ENCODE measurements around the gene RBM23.
A peak's percentile ranks its signal among the peaks of the same experiment; 100 is the strongest.
"Not testable (repeated sequence)": the region's sequence is repeated elsewhere in the genome, so short reads cannot be mapped to it uniquely, and the experiment has no call there.

Gene RBM23

DNA sequence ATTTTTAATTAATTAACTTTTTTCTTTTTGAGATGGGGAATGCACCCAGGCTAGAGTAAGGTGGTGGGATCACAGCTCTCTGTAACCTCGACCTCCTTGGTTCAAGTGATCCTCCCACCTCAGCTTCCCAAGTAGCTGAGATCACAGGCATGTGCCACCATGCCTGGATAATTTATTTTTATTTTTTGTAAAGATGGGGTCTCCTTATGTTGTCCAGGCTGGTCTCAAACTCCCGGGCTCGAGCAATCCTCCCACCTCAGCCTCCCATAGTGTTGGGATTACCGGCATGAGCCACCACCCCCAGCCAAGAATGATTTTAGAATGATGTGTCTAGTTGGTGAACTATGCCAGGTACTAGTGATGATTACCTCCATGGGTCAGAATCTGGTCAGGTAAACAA is 54.0 kb downstream of the RBM23 start:
- no peak for DNase-seq (ENCODE audit: low spot score)

- no peak for DNase-seq (ENCODE audit: low spot score)
These were observed 57.3 kb downstream of the RBM23 start for GRCh38 chr14:22861651-22862050.

DNA sequence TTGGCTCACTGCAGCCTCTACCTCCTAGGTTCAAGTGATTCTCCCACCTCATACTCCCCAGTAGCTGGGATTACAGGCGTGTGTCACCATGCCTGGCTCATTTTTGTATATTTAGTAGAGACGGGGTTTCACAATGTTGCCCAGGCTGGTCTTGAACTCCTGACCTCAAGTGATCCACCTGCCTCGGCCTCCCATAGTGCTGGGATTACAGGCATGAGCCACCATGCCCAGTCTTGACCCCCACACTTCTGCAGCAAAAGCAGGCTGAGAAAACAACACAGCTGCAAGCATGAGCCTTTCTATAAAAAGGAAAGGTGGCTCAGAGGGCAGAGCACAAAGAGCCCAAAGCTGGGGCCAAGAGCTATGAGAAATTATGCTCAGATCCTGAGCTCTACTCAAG is 58.6 kb downstream of the RBM23 start:
- DNase-seq (ENCODE audit: low spot score) = not testable (repeated sequence)

DNA sequence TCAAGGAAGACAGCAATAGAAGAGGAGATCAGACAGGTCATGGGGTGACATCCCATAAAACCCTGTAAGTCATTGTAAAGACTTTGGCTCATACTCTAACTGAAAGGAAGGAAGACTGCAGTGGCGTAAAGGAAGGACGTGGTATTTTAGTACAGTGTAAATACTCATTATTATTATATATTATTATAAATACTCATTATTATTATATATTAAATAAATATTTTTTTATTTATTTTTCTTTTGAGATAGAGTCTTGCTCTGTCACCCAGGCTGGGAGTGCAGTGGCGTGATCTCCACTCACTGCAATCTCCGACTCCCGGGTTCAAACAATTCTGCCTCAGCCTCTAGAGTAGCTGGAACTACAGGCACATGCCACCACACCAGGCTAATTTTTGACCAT is 62.5 kb downstream of the RBM23 start:
- DNase-seq (ENCODE audit: low spot score) = no peak

GRCh38 chr14:22854963-22855724 is 63.8 kb downstream of the RBM23 start:
- DNase-seq (ENCODE audit: low spot score) = peak; percentile 5

DNA sequence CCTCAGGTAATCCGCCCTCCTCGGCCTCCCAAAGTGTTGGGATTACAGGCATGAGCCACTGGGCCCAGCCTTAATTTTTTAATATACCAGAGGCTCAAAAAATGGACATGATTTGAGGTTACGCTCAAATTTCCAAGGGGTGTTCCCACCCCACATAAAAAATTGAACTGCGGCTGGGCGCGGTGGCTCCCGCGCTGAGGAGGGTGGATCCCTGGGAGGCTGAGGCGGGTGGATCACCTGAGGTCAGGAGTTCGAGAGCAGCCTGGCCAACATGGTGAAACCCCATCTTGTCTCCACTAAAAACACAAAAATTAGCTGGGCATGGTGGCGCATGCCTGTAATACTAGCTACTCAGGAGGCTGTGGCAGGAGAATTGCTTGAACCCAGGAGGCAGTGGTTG is 64.7 kb downstream of the RBM23 start:
- not testable (repeated sequence) for DNase-seq (ENCODE audit: low spot score)

GRCh38 chr14:22852940-22853767 is 65.8 kb downstream of the RBM23 start:
- peak; percentile 89 for DNase-seq (ENCODE audit: low spot score)

DNA sequence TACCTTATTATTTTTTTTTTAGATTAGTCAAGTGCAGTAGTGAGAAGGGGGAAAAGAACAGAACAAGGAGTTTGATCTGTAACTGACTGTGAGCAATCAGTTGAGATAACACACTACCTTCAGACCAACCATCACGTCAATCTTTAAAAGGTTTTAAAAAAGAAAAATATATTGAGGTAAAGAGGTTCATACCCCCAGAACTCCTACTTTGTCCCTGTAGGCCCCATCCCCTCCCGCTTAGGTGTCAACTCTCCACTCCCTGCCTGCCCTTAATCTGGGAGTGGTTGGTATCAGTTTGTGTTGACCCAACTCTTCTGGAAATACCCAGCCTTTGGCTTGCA is 66.4 kb downstream of the RBM23 start:
- DNase-seq (ENCODE audit: low spot score) = no peak

- DNase-seq (ENCODE audit: low spot score) = not testable (repeated sequence)
These were observed 66.8 kb downstream of the RBM23 start for GRCh38 chr14:22852178-22852577.

DNA sequence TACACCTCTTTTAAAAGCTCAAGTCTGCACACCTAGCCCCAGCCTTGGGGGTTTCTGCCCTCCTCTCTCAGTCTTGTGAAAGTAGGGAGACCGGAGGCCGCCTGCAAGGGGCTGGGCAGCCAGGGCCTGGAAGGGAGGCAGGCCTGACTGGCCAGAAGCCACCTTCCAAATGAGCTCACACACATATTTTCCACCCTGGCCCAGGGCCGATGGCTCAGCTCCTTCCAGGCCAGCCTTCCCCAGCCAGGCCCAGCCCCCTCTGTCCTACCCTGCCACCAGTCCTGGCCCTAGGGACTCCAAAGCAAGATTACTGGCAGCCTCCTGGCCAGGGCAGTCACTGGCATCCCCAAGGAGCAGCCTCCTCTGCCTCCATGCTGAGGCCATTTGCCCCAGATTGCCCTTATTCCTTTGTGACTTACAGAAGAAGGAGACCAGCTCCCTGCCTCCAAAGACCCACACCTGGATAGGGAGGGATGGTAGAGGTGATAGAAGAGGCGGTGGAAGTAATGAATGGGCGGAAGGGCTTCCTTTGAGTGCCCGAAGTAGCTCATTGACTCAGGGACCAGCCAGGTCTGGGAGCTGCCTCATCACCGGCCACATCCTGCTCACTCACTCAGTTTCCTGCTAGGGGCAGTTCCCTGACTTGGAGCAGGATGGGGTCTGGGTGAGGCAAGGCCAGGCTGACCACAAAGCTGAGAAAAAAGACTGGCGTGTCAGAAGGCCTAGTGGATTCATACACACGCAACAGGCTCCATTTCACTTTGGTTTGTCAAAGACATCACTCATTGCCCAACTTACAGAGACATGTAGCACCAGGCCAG is 67.8 kb downstream of the RBM23 start:
- no peak for DNase-seq (ENCODE audit: low spot score)

GRCh38 chr14:22849212-22849819 is 69.6 kb downstream of the RBM23 start:
- DNase-seq (ENCODE audit: low spot score) = peak; percentile 22

DNA sequence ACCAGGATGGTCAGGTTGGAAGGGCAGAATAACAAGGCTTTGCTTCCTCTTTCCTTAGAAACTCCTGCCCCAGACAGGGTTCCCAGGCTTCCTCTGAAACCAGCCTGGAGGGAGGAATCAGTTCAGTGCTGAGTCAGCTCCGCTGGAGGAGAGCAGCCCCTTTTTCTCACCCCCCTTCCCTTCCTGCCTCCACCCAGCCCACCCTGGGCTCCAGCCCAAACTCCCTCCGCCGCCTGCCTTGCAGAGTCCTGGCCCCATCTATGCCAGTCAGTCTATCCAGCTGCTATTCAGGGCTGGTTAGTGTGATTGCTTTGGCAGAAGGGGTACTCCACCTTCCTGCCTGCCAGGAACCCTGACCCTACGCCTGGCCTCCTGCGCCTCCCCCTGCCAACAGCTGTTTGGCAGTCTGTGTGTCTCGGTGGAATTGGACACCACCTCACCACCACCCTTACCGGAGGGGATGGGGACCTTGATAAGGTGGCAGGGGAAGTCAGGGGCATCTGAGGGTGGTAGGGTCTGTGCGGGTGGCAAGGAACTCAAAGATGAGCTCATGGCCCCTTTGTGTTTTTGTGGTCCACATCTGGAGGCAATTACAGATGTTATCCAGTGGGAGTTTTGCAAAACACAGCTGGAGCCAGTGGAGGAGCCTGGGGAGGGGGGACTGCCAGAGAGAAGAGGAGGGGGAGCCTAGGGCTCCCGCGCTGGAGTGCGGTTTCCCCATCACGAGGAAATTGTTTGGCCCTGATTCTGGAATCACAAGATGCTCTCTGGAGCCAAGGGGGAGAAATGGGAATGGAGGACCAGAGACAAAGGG is 70.4 kb downstream of the RBM23 start:
- peak; percentile 26 for DNase-seq (ENCODE audit: low spot score)

GRCh38 chr14:22847661-22848341 is 71.1 kb downstream of the RBM23 start:
- no peak for DNase-seq (ENCODE audit: low spot score)

GRCh38 chr14:22846811-22847307 is 72.1 kb downstream of the RBM23 start:
- DNase-seq (ENCODE audit: low spot score) = peak; percentile 27

GRCh38 chr14:22845821-22846625 is 72.9 kb downstream of the RBM23 start:
- DNase-seq (ENCODE audit: low spot score) = no peak

- no peak for DNase-seq (ENCODE audit: low spot score)
These were observed 73.9 kb downstream of the RBM23 start for GRCh38 chr14:22845103-22845394.

DNA sequence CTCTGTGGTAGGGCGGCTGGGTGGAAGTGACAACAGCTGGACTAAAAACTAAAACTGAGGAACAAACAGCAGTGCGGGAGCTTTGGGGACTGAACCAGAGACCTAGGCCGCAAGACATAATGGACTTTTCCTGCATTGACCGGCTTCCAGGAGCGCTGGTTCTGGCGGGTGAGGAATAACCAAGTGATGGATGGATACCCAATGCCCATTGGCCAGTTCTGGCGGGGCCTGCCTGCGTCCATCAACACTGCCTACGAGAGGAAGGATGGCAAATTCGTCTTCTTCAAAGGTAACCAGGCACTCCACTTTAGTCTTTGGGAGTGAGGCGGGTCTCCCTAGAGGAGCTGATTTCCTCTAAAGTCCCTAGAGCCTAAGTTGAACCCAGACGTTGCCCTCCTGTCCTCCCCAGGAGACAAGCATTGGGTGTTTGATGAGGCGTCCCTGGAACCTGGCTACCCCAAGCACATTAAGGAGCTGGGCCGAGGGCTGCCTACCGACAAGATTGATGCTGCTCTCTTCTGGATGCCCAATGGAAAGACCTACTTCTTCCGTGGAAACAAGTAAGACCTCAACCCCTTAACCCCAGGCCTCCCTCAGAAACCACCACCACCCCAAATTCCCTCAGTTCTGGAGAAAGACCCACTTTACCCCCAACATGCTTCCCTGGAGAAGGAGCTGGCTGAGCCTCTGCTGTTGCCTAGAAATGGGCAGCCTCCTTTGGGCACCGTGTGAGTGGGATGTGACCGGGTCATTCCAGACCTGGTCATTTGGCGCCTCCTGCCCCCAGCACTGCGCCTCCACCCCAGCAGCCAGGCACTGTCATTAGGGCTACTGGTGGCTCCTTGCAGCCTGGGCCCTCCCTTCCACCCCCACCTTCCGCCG is 74.5 kb downstream of the RBM23 start:
- peak; percentile 15 for DNase-seq (ENCODE audit: low spot score)
